Skin of body (tissue), 2 donors: ENCODE results near the gene ZNF638. TPM values are rescaled to one million over a fixed set of nuclear protein-coding genes. Genes with fewer than 3 reads are reported as not detected.

ENCODE experiments used
- DNase-seq: peaks from one replicate; lab custom pipeline; 2025; lab: John Stamatoyannopoulos, UW
- total RNA-seq: library from RNA; depleted of rRNA; stranded (reverse); fragments of >200 nt; gene quantifications from one replicate; pipeline ENCODE4 v1.2.3, GENCODE V29; 2014

Gene ZNF638
- total RNA-seq, 1 donor from 2014 or later, result 257 TPM

- no peak for DNase-seq
These were observed 123.6 kb downstream of the ZNF638 start for GRCh38 chr2:71455011-71455740.

GRCh38 chr2:71455741-71456569 lies 124.4 kb downstream of the ZNF638 start:
- no peak for DNase-seq

GRCh38 chr2:71456617-71457016 lies 125.0 kb downstream of the ZNF638 start:
- DNase-seq, result no peak

GRCh38 chr2:71457123-71457915 lies 125.7 kb downstream of the ZNF638 start:
- no peak for DNase-seq

- DNase-seq, result no peak
These were observed 126.3 kb downstream of the ZNF638 start for GRCh38 chr2:71457923-71458322.

GRCh38 chr2:71458413-71459083 lies 127.0 kb downstream of the ZNF638 start:
- DNase-seq, result no peak

- DNase-seq, result no peak
These were observed 127.5 kb downstream of the ZNF638 start for GRCh38 chr2:71459084-71459431.

GRCh38 chr2:71460056-71460455 lies 128.5 kb downstream of the ZNF638 start:
- DNase-seq, result no peak

GRCh38 chr2:71460595-71461303 lies 129.2 kb downstream of the ZNF638 start:
- DNase-seq, result no peak

- DNase-seq, result no peak
These were observed 129.7 kb downstream of the ZNF638 start for GRCh38 chr2:71461304-71461671.

GRCh38 chr2:71462056-71462605 lies 130.5 kb downstream of the ZNF638 start:
- no peak for DNase-seq

- no peak for DNase-seq
These were observed 131.2 kb downstream of the ZNF638 start for GRCh38 chr2:71462641-71463341.

GRCh38 chr2:71463342-71463654 lies 131.7 kb downstream of the ZNF638 start:
- no peak for DNase-seq

GRCh38 chr2:71464389-71464788 lies 132.8 kb downstream of the ZNF638 start:
- no peak for DNase-seq

- no peak for DNase-seq
These were observed 133.8 kb downstream of the ZNF638 start for GRCh38 chr2:71465356-71465755.

GRCh38 chr2:71465961-71466300 lies 134.3 kb downstream of the ZNF638 start:
- DNase-seq, result no peak

GRCh38 chr2:71466301-71467179 lies 135.0 kb downstream of the ZNF638 start:
- DNase-seq, result no peak

GRCh38 chr2:71467180-71467815 lies 135.7 kb downstream of the ZNF638 start:
- no peak for DNase-seq
